GM18526 (cell line): Measurements from ENCODE around the gene WRAP73.

Source experiments
- POLR2A ChIP-seq: IDR thresholded peaks from 3 replicates; pipeline ENCODE4 v1.6.1; 2011; ENCODE audit not compliant: insufficient read length; ENCODE audit errors: extremely low read depth

The WRAP73 gene

DNA sequence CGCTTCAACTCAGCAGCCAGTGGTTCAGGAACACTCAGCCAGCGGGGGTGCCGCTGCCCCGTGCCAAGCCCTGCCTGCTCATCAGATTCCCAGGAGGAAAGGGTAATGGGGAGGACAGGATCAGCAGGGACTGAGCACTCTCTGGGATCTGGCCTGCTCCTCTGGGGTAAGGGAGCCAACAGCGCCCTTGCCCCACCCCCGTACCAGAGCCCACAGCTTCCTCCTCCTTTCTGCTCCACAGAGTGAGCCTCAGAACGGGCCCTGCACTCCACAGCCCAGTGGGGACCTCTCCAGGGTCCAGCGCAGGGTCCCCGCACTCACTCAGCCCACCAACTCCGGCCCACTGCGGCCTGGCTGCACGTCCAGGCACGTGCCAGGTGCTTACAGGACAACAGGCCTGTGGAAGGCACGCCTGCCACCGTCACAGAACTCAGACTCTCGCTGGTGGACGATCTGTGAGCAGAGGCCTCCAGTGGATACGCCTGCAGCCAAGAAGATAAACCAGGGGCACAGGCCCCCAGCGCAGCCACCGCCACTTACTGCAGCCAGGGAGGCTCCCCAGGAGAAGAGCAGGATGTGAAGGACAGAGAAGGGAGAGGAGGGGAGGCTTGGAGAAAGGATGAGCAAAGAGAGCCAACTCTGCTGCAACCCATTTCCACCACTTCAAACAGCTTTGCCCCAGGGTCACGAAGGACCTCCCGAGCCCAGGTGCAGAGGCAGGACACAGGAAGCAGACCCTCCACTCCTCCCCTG is 40.7 kb downstream of the WRAP73 start:
- no peak for TF ChIP-seq POLR2A

DNA sequence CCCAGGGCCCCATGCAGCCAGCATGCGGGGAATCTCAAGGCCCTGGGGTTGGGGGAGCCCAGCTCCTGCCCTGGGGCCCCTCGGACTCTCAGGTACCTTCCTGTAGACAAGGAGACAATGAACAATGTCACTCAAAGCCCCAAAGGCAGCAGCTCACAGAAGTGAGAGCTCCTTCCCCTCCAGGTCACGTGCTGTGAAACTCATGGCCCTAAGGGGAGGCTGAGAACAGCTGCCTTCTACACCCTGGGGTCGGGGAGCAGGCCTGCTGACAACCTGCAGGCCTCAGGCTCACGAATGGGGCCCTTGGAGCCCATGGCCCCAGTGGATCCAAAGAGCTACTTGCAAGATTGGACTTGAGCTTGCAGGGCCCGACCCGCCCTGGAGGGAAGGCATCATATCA is 41.7 kb downstream of the WRAP73 start:
- TF ChIP-seq POLR2A, result no peak

DNA sequence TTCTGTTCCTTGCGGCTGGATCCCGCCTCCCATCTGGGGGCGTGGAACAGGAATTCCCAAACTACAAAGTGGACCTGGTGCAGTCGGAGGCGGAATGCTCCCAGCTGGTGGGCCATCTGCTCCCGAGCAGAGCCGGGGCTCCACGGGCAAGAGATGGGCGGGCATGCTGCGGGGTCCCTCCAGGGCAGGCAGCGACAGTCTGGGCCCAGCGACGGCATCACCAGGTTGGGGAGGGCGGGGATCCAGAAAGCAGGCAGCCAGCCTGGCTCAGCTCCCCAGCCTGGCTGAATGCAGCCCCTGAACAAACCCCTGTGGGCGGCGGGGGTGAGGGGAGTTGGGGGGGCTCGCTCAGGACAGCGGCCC is 42.2 kb downstream of the WRAP73 start:
- no peak for TF ChIP-seq POLR2A

DNA sequence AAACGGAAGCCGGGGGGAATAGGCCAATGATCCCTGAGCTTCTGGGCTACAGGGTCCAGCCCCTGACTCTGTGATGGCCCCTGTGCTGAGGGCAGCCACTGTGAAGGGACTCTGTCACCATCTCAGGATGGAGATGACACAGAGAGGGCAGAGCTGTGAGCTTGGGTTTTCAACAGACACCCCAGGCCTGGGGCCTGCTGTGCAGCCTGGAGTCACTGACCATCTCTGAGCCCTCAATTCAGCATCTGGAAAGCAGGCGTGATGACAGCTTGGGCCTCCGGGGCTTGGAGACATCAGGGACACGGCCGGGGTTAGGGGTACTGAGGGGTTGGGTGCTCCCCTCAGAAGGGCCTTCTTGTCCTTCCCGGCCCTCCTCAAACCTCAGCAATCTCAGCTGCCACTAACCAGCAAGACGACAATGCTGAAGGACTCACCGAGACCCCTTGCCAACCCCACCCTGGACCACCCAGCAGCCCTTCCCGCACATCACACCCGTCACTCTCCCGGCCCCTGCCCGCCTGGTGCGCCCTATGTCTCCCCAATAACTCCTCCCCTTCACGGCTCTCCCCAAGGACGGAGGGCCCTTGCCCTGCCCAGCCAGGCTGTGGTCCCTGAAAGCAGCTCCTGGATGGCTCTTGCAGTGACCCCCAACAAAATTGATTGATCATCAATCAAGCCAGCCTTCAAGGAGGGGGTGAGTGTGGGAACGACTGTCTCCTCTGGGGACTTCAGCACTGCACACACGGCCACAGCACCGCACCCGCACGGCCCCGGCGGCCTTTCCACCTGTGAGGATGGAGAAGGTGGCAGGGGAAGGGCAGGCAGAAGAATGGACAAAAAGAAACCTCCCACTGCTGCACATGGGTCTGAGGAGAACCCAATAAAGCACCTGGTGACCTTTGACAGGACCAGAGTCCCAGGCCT is 42.9 kb downstream of the WRAP73 start:
- no peak for TF ChIP-seq POLR2A

DNA sequence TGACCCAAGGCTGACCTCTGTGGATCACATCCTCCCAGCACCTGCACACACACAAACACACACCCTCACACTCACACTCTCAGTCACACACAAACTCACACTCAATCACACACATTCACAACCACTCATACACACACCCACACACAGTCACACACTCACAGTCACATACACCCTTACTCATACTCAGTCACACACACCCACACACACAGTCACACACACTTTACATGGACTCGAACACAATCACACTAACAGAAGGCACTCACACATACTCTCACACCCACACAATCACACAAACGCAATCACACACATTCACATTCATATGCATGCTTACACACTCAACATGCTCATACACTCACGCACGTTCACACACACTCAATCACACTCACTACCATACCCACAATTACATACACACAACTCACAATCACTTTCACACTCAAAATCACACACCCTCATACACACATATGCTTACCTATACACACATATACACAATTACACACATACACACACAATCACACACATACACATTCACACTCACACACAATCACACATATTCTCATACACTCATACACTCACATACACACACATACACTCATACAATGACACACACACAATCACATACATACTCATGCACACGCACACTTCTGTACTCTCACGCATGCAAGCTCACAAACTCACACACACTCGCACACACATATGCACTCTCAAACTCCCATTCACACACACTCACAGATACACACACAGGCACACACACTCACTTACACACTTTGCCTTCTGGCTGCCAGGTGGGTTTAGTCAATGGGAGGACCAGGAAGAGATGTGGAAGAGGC is 44.7 kb downstream of the WRAP73 start:
- no peak for TF ChIP-seq POLR2A

DNA sequence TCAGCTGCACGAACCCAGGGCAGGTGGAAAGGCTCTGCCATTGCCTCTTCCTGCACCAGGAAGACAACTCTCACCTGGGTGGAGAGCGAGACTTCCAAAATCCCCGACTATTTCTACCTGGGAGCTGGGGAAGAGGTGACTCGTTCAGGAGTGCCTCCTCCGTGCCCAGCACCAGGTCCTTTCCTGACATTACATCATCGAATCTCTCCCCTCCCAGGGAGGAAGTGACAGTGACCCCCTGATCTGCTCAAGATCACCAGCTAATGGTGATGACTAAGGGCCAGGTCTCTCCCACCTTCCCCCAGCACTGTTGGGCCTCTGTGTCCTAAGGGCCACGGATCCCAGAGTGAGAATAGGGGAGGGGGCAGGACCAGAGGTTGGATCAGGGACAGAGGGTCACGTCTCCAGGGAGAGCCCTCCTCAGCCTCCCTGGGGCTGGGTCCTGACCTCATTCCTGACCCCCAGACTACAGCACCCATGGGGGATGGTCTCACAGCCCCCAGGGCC is 45.4 kb downstream of the WRAP73 start:
- no peak for TF ChIP-seq POLR2A

DNA sequence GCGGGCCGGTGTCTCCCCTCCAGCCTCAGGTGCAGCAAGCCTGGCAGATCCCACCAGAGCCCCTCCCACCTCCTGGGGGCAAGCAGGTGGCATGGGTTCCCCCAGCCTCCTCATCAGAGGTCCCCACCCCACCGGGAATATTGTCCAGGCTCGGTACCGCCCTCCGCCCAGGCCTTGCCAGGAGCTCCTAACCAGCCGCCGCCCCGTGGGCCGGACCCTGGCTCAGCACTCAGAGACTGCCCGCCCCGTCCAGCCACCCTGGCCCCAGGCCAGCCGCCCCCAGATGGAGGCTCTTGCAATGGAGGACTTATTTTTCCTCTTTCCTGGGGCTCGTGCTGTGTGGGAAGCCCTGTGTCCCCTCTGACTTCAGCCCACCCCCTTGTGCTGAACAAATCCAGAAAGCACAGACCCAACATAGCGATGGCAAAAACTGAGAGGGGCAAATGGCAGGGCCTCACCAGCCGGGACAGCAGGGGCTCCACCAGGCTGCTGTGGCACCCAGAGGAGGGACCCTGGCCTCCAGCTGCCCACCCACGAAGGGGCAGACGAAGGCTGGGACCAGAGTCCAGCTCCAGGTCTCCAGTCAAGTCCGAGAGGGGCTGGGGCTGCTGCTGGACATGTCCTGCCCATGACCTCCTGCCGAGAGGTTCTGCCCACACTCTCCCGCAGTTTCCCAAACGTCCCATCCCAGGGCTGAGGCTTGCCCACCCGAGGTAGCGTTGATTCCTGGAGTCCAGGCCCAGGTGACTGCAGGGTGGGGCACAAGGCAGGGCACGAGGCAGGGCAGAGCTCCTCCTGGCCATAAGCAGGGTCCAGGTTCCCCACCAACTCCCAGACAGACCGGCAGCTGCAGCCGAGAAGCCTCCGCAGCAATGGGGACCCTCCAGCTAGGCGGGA is 46.1 kb downstream of the WRAP73 start:
- TF ChIP-seq POLR2A, result no peak

DNA sequence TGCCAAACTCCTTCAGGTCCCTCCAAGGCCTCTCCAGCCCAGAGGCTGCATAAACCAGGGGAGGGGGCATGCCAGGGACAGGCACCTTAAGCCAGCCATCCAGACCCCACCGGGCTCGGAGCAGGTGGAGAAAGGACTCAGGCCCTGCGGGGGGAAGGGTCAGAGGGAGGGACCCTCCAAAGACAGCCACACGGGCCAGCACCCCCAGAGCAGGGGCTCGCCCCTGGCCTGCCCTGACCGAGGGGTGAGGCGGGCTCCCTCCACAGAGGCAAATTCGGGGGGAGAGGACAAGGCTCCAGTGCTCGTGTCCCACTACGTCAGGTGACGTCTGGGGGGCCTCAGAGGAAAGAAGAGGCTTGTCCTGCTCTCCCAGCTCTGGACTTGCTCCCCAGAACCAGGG is 46.7 kb downstream of the WRAP73 start:
- TF ChIP-seq POLR2A, result no peak

DNA sequence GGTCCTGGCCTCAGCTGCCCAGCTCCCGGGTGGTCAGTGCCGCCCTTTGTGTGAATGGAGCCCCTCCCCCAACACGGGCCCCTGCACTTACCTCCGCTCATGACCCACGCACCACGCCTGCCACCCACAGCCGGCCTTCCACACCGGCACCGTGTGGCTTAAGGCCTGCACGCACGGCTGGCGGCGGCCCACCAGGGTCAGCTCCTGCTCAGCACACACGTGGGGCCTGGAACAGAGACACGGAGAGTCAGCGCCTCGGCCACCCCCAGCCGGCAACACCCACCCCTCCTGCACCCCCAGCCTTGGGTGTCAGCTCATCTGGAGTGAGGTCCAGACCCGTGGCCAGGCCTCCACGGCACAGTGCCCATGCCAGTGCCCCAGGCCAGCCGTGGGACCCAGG is 47.5 kb downstream of the WRAP73 start:
- TF ChIP-seq POLR2A, result no peak

DNA sequence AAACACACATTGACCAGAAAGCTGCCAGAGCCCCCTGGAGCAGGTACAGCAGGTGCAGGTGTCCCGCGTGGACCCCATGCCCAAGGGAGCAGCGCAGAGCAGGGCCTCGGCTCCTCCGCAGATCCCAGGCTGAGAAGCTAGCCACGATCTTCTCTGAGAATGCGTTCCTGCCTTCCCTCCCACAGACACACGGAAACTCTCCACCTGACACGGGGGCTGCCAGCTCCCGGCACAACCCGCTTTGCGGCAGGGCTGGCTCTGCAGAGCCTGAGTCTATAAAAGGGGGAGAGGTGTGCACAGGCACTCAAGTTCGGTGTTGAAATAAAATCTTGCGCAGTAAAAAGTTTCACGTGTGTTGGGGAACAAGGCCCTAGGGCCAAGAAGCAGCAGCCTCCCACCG is 48.2 kb downstream of the WRAP73 start:
- no peak for TF ChIP-seq POLR2A

DNA sequence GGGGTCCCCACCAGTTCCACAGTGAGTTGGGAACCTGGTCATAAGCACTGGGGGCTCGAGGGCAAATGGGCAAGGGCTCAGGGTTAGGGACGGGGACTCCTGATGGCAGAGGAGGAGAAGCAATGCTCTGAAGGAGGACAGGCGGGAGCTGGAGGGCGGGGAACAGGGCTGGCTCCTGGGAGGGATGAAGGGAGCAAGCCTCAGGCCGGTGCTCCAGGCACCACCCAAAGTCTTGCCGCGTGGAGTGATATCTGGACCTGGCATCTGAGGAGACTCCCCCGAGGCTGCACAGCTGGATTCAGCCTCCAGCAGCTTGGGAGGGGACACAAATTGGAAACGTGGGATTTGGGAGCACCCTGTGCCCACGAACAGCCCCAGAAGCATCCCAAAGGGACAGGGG is 49.5 kb downstream of the WRAP73 start:
- no peak for TF ChIP-seq POLR2A

DNA sequence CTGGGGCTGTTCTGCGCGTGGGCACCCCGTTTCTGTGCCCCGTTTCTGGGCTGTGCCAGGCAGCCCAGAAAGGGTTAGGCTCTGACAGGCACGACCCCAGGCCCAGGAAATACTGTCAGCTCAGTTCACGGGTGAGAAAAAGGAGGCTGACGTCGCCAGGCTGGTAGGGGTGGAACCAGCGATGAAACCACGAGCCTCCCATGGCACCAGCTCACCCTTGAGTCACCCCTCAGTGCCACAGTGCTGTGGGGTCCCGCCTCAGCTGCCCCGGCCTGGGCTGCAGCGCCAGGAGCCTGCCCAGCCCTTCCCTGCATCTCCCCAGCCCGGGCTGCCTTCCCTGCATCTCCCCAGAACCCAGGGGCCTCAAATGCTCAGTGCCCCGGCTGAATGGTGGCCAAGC is 50.1 kb downstream of the WRAP73 start:
- TF ChIP-seq POLR2A, result no peak

DNA sequence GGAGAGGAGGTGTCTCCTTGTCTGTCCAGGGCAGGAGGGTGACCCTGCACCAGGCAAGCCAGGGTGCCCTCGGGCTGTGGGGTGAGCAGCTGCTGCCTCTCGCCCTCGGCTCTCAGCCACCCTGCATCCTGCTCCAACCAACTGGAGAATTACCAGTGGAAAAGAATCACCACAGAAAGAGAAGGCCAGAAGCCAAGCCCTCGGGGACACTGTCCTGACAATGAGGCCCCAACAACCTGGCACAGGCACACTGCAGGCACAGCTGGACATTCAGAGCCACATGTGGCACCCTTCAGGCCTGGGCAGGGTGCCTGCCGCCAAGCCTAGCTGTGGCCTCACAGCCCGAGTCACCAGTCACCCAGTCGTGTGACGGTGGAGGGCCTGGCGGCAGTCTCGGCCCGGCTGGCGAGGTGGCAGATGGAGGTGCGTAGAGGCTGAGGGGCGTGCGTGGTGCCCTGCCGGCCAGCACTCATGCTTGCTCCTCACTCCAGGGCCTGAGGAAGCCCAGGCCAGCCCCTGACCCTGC is 50.6 kb downstream of the WRAP73 start:
- TF ChIP-seq POLR2A, result no peak

DNA sequence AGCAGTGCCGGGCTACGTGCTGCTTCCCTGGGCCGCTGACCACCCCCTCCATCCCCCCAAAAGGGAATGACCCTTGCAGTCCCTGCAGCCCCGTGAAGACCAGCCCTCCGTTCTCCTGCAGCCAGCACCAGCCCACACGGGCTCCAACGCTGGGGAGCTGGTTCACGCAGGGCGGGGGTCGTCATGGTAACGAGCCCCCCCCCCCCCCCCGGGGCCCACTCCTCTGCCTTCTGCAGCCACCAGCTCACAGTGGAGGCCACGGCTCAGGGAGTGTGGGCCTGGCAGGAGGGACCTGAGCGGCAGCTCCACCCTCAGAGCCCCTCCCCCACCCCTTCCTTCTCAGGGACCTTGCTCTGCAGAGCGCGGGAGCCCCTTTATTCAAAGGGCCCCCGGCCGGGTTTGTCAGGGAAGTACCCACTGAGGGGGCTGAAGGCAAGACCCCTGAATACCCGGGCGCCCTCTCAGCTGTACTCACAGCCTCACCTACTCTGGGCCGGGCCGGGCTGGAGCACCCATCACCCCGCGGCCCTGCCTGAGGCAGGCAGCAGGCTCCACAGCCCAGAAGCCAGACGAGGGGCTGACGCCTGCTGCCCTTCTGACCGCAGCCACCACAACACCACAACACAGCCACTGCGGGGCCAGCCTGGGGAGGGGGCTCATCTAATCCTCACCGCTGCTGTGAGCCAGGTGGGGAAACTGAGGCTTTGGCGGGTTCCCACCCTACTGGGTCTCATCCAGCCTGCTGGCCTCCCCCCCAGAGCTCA is 51.2 kb downstream of the WRAP73 start:
- TF ChIP-seq POLR2A, result no peak

DNA sequence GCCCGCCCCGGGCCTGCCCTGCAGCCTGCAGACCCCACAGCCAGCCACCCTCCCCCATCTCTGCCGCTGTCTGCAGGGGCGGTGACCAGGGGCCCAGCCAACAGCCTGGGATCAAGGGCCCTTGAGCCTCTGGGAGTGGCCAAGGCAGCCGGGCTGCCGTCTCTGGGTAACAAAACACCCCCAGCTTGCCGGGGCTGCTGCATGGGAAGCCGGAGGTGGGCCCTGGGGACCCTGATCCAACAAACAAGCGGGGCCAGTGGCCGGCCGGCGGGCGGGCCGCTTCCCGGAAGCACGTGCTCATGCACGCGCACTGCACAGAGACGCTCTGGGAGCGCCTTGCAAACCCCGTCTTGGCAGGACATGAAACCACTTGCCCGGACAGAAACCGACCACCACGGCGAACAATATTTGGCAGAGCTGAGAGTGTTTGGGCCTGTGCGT is 51.8 kb downstream of the WRAP73 start:
- TF ChIP-seq POLR2A, result no peak
